GM21576 (cell line): ENCODE results near the gene FOXL1.

Experiments used
- ATAC-seq: cut with Tn5 transposase; IDR thresholded peaks from one replicate; pipeline ENCODE4 v1.9.1; 2021; ENCODE audit warnings: mild to moderate bottlenecking, moderate library complexity; ENCODE audit not compliant: unreplicated experiment

FOXL1 gene

DNA sequence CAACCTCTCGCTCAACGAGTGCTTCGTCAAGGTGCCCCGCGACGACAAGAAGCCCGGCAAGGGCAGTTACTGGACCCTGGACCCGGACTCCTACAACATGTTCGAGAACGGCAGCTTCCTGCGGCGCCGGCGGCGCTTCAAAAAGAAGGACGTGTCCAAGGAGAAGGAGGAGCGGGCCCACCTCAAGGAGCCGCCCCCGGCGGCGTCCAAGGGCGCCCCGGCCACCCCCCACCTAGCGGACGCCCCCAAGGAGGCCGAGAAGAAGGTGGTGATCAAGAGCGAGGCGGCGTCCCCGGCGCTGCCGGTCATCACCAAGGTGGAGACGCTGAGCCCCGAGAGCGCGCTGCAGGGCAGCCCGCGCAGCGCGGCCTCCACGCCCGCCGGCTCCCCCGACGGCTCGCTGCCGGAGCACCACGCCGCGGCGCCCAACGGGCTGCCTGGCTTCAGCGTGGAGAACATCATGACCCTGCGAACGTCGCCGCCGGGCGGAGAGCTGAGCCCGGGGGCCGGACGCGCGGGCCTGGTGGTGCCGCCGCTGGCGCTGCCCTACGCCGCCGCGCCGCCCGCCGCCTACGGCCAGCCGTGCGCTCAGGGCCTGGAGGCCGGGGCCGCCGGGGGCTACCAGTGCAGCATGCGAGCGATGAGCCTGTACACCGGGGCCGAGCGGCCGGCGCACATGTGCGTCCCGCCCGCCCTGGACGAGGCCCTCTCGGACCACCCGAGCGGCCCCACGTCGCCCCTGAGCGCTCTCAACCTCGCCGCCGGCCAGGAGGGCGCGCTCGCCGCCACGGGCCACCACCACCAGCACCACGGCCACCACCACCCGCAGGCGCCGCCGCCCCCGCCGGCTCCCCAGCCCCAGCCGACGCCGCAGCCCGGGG lies 10.4 kb upstream of the FOXL1 start:
- no peak for ATAC-seq

DNA sequence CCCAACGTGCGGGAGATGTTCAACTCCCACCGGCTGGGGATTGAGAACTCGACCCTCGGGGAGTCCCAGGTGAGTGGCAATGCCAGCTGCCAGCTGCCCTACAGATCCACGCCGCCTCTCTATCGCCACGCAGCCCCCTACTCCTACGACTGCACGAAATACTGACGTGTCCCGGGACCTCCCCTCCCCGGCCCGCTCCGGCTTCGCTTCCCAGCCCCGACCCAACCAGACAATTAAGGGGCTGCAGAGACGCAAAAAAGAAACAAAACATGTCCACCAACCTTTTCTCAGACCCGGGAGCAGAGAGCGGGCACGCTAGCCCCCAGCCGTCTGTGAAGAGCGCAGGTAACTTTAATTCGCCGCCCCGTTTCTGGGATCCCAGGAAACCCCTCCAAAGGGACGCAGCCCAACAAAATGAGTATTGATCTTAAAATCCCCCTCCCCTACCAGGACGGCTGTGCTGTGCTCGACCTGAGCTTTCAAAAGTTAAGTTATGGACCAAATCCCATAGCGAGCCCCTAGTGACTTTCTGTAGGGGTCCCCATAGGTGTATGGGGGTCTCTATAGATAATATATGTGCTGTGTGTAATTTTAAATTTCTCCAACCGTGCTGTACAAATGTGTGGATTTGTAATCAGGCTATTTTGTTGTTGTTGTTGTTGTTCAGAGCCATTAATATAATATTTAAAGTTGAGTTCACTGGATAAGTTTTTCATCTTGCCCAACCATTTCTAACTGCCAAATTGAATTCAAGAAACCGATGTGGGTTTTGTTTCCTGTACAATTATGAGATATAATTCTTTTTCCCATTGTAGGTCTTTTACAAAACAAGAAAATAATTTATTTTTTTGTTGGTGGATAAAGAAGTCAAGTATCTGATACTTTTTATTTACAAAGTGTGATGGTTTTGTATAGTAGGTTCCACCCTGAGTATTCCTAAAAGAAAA lies 9.4 kb upstream of the FOXL1 start:
- ATAC-seq = no peak

DNA sequence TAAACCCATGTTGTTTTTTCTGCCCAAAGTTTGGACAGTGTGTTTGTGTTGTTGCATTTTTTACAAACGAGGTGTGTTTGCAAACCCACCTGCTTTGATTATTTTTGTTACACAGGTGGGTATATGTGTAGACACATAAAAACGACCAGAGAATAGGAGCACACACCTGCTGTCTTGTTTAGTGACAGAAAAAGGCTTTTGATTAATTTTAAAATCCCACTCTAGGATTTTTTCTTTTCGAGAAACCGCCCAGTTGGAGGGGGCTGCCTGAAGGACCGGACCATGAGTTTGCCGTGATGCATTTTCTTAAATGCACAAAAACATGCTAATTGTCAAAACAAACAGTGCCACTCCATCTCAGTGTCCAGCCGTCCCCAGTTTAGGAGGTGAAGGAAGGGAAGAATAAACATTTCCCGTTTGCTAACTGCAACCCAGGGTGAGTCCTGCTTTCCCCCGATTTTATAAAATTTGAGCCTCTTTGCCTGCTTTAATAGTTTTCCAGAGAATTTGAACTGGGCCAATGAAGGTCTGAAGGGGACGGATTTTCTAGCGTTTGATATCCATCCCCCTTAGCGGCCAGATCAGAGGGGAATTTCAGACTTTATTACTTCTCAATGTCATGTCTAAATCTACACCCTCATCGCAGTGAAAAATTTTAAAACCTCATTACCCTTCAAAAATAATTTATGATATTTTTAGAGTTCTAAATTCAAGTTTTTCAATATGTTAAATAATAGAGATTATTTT lies 8.5 kb upstream of the FOXL1 start:
- no peak for ATAC-seq

DNA sequence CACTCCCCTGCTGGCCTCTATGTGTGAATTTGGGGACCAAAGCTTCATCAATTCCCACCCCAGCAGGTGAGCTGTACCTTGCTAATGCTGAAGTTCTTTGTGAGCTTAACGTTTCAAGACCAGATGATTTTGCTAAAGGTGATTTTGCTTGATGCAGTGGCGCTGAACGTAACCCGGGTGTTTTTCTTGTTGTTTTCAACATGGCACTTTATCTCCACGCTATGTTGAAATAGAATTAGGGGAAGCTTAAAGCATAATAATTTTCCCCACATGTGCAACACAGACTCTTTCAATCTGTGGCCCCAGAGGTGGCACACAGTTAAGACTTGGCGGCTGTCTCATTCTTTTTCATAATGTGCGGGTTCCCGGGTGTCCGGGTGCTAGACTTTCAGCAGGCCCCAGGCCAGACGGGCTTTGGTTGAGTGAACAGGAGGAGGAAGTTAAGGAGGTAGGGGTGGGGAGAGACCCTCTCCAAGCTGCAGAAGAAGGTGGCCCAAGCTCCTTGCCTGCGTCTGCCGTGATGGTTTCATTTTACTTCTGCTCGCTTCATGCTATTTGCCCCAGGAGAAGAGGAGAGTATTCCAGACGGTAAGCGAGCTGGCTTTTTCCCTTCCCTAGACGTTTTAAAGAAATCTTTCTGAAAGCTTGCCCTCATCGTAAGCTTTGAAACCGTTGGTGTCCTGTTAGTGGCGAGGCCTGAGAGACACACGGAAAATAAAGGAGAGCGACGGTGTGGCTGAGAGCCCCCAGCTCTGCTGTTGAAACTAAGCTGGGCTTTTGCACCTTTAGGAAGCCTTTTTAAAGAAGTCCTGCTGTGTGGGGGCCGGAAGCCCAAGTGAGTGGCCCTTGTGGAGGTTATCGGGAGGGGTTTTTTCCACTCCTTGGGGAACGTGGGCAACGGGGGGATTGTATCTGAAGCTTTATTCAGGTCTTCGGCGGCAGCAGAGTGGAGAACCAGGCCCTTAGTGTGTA lies 7.5 kb upstream of the FOXL1 start:
- ATAC-seq = no peak

DNA sequence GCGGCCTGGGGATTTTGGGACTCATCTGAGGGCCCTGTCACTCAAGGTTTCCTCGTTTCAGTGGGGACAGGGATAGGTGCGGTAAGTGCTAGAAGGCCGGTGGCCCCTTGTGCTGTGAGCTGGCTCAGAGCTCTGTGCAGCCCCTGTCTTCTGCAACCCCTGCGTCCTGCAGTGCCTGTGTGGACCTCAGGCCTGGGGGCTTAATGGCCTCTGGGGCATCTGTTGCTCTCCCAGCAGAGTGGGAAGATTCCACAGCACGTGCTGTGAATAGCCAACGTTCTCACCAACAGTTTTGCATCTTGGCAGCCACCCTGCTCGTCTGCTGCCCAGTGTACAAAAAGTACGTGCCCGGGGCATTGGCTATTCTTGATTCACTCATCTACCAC lies 6.8 kb upstream of the FOXL1 start:
- no peak for ATAC-seq

DNA sequence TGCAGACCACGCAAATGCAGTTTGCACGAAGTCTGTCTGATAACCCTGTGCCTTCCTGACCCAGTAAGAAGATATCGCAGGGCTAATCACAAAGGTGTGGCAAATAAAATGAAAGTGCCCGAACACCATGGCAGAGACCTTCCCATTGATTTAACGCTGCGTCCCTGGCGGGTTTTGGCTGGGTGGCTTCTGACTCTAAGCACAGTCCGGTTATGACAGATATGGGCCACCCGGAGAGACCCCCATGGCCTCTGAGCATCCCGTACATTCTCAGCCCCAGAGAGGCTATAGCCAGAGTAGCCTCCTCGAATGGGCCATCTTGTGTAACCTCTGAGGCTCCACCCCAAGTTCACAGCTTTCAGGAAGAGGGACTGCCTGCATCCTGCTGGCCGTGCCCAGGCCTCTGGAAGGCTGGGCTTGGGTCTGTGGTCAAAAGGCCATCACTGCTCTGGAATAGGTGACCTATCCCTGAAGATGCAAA lies 6.3 kb upstream of the FOXL1 start:
- no peak for ATAC-seq

DNA sequence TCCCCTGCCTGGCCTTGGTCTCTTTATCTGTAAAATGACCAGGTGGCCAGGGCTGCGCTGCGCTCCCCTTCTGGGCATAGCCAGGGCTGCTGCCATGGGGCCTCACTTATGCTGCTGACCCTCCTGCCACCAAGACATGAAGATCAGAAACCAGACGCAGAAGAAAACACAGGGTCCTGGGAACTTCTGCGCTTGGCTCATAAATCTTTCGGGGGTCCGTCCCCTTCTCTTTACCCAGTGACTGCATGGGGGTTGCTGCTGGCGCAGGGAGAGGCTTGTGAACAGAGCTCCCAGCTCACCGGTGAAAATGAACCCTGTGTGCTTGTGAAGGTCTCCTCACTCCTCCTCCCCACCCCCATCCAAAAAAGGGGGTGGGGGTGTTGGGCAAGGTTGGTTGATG lies 5.7 kb upstream of the FOXL1 start:
- ATAC-seq = no peak

DNA sequence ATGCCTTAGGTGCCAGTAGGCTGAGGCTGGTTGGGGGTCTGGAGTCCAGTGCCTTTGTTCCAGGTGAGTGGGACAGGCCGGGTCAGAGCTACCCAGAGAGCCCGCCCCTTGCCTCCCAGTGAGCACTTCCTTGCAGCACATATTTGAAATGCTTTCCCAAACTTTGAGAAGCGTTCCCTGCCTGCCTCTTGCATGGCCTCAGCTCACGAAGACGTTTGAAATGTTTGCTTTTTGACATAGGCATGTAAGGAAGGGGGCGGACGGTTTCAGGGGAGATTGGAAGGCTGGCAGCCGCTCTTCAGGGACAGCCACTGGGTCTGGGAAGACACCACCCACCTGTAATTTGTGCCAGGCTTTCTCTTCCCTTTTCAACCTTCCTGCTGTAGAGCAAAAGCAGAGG lies 5.1 kb upstream of the FOXL1 start:
- ATAC-seq = no peak

DNA sequence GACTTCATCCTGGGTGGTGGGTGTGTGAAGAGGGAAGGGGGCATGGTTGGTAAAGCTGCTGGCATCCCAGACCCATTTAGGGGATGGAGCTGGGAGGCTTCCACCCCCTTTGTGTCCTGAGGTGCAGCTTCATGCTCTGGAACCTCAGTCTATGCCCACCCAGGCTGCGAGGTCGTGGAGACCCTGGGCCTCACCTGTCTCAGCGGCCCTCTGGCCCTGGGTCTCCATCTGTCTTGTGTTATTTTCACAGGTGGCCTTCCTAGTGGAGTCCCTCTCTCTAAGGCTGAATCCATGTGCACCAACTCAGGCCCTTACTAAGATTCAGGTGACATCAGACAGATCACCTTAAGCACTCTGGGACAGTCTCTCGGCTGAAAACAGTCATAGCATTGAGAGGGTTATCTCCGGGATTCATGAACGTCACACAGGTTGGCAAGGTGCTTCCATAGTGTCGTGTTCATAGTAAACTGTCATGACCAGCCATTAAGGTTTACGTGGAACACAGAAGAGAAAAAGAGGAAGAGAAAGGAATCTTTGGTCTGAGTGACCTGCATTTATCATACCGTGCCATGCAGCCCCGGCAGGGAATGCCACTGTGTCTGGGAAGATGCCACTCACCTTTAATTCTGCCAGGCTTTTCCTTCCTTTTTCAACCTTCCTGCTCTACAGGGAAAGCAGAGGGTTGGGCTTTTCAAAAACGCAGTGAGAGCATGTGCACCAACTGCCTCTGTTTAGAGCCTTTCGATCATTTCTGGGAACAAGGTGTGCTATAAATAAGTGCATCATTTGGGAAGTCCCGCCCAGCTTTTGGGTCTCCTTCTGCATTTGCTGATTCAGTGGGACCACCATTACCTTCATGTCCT lies 4.5 kb upstream of the FOXL1 start:
- ATAC-seq = no peak

DNA sequence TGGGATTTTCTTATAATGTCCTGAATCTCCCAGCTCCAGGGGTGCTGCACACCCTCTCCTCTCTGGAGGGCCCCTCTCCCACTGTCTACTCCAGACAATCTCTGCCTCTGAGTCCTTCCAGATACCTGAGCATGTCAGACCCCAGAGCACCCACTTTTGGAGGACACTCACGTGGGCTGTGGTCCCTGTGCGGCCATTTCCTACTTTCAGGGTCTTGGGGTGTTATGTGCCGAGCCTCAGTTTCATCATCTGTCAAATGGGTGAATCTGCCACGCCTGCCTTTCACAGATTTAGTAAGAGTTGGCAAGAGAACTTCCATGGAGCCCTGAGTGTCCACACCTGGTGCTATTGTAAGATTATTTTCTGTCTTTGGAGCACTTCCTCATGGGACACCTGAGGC lies 3.7 kb upstream of the FOXL1 start:
- no peak for ATAC-seq

DNA sequence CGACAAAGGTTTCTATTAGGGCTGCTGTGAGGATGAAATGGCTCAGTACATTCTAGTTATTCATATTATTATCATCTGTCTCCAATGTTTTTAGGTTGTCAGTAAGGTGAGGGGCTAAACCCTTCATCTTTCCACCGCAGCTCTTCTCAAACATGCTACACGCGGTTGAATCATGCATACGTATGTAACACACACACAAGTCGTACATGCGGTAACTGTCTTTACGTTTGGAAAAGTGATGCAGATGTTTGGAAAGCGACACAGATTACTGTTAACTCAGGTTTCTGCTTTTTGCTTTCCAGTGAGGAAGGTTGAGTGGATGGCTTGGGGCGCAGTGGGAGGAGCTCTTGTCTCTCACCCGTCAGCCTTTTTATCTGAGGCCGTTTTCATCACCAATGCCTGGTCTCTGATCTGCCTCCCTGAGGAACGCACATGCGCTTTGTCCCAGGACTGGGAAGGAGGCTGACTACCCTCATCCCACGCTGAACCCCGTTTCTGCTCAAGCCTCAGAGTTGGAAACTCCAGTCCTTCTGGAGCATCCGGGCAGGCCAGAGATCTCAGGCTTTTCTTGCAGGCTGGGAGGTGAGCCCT lies 3.2 kb upstream of the FOXL1 start:
- ATAC-seq = no peak

DNA sequence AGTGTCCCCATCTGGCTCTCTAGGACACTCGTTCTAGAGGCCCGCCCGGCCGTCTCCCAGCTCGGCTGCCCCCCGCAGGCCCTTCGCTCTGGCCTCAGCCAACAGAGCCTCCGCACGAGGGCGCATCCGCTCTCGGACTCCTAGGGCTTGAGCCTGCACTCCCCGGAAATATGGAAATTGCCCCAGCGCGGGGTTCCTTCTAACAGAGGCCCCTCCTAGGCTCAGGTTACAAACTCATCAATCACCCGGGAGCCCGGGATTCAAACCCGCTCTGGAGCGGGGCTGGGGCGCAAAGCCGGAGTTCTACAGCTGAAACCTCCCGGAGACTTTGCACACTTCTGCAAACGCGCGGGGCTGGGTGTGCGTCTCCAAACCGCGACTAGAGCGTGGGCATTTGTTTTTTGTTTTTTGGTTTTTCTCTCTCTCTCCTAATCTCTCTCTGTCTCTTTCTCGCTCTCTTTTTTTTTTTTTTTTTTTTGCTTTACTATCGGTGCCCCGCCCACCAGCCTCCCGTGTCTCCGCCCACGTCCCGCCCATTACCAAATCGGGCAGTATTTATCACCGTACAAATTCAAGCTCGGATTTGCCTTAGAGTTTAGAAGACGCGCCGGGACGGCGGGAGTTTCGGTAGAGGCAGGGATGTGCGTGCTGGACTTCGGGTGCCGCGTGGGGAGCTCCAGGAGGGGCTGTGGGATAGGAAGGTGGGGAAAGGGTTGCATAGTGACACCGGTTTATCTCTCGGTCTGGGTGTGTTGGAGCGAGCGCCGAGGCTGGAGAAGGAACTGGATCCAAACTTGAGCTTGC lies 2.4 kb upstream of the FOXL1 start:
- ATAC-seq = no peak

DNA sequence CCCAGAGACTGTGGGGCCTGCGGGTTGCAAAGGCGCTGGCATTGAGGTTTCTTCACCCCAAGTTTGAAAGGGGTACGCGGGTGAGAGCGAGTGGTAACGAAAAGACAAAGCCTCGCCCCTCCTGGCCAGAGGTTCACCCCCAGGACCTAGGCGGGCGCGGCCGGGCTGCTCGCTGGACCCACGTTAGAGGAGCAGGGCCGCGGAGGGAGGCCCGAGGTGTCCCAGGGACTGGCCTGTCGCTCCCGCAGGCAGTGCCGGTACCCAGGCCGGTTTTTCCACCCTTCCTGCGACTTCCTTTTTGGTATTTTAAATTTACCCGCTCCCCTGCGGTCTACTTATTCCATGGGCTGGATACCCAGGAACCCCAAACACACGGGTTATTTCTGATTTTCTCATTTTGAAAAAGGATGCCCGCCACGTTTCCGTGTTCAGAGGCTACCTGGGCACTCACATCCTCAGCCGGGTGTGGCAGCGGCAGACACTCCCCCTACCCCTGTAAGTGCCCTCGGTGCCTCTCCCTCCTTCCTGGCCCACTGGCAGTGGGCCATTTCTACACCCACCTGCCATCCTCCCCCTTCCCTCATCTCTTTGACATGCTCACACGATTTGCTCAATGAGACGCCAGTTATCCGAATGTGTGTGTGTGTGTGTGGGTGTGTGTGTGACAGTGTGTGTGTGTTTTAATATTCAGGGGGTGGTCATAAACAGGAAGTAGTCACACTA lies 1.6 kb upstream of the FOXL1 start:
- ATAC-seq = no peak

DNA sequence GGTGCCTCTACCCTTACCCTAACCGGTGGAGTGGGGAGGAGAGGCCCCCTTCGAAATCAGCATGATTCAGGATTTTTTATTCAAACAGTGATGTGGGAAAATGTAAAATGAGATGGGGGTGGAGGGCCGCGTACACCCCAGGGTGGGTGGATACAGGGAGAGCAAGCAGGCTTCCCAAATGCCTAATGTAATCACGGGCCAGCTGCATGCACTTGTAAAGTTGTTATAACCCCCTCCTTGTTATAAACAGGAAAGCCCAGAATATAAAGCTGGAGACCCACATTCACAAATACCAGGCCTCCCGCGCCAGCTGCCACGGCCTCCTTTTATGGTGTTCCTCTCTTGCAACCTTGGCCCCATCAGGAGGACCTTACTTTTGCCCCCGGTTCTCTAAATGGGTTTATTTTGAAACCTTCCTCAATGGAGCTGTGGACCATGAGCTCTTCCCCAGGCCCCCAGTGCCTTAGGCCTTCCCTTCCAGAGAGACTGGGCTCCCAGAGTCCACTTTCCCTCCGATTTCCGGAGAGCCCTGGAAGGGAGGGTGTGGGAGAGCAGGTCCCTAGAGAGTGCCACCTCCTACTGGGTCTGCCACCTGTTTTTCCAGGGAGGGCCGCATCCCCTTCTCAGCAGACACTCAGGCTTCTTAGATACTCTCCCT lies 906 bp upstream of the FOXL1 start:
- no peak for ATAC-seq

DNA sequence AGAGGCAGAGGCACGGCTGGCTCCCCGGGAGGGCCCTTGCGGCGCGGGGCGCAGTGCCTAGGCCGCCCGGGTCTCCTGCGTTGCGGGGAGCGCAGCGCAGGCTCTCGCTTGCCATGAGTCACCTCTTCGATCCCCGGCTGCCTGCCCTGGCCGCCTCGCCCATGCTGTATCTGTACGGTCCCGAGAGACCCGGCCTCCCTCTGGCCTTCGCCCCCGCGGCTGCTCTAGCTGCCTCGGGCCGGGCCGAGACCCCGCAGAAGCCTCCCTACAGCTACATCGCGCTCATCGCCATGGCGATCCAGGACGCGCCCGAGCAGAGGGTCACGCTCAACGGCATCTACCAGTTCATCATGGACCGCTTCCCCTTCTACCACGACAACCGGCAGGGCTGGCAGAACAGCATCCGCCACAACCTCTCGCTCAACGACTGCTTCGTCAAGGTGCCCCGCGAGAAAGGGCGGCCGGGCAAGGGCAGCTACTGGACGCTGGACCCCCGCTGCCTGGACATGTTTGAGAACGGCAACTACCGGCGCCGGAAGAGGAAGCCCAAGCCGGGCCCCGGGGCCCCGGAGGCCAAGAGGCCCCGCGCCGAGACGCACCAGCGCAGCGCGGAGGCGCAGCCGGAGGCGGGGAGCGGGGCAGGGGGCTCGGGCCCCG lies 390 bp downstream of the FOXL1 start:
- ATAC-seq = no peak
